Renal cortex interstitium (tissue), 11 donors: ENCODE results near the gene SLC10A7. TPM values are rescaled to one million over a fixed set of nuclear protein-coding genes. Genes with fewer than 3 reads are reported as not detected.

Source experiments
- DNase-seq, 11 donors: peaks; one replicate each; pipeline ENCODE4 v3.0.0-alpha.2; 2013; ENCODE audit warnings: low read depth in 9 of 11, low spot score in 4 of 11; ENCODE audit errors: extremely low read depth in 1 of 11
- polyA plus RNA-seq, 3 donors: library from polyadenylated mRNA; unstranded; fragments of 120-200 nt; gene quantifications; one replicate each; pipeline ENCODE4 v1.2.1, GENCODE V29; 2013; ENCODE audit not compliant: insufficient read length in 3 of 3

The SLC10A7 gene
- polyA plus RNA-seq, 3 donors = 15.2 to 17.7 (median 17.0) TPM

- DNase-seq = no peak
Measured at GRCh38 chr4:146508229-146508939, 13.4 kb downstream of the SLC10A7 start.

DNA sequence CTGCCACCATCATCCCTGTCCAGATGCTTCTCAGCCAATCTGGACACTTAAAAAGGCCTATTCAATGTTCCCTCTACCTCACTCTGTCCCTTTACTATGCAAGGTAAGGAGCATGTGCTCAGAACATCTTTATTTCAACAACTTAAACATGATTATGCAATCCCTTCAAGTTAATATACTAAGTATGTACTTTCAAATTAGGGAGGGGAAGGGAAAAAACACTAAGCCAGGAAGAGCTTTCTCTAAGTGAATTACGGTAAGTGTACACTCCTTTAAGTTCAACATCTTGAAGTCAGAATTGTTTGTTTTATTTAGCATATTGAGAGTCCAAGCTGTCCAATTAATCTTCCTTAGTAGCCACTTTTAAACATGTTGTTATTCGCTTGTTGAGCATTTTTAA, 14.1 kb downstream of the SLC10A7 start:
- DNase-seq = no peak

GRCh38 chr4:146506272-146506671, 15.5 kb downstream of the SLC10A7 start:
- DNase-seq = no peak

DNA sequence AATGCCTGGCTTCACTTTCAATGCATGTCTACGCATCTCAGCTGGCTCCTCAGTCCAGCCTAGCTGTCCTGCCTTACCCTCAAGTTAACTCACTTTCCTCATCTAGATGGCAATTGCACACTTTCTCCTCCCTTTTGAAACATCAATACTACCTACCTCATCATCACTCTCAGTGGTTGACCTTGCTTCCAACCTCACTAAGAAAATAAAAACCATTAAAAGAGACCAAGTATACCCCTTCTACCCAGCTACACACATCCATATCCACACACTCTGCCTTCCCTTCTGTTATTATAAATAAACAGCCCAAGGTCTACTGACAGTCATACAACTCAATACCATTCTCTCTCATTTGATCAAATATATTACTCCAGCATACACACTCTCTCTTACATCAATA, 21.5 kb downstream of the SLC10A7 start:
- no peak for DNase-seq

- DNase-seq = no peak
Measured at GRCh38 chr4:146498291-146498690, 23.4 kb downstream of the SLC10A7 start.

- DNase-seq = no peak
Measured at GRCh38 chr4:146495269-146495668, 26.5 kb downstream of the SLC10A7 start.

GRCh38 chr4:146494143-146494542, 27.6 kb downstream of the SLC10A7 start:
- DNase-seq = no peak

DNA sequence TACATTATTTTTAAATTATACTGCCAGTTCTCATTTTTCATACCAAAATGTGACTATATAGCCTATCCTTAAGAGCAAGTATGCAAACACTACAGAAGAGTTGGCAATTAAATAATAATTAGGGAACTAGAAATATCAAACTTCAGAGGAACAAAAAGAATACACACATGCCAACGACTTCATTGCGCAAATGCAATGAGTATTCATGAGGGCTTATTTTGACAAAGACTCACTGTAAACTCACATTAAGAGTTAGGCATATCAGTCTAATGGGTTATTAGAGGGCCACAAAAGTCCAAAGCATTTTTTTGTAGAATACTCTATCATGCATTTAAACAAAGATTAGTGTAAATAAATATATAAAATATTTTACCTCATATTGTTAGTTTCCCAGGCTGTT, 31.6 kb downstream of the SLC10A7 start:
- DNase-seq = no peak

GRCh38 chr4:146488495-146489174, 33.1 kb downstream of the SLC10A7 start:
- peak in 4 of 11 donors; percentile 1 to 18 (median 8) for DNase-seq

- no peak for DNase-seq
Measured at GRCh38 chr4:146486565-146486964, 35.2 kb downstream of the SLC10A7 start.

DNA sequence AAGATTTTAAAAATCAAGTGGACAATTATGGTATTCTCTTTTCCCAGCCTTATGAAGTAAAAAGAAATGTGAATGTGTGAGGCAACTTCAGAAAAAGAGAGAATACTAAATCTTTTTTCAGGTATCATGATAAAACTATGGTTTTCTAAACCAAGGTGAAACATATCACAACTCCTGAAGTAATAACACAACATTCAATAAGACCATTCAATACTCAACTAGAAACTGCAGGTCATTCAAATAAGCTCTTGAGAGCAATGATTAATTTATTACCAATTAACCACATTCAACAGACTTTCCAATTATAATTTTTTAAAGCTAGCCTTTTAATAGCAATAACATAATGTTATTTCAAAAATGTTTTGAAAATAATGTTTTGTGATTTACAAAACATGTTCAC, 35.8 kb downstream of the SLC10A7 start:
- DNase-seq = no peak

- no peak for DNase-seq
Measured at GRCh38 chr4:146482788-146483187, 39.0 kb downstream of the SLC10A7 start.

- no peak for DNase-seq
Measured at GRCh38 chr4:146481246-146481645, 40.5 kb downstream of the SLC10A7 start.

DNA sequence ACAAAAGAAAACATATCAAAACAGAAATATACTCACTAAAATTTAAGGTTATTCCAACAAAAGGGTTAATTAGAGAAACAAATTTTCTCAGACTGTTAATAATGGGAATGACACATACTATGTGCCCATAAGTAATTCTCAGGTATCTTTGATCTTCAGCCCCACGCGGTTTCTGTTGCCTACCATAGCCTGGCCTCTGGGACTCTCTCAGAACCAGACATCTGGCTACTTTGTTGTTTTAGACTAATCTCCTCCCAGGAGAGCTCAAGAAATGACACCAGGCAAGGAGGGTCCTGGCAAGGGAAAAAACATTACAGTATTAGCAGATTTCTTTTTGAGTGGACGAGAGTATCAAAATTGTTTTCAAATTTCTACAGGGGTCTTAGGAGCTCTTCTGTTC, 43.7 kb downstream of the SLC10A7 start:
- no peak for DNase-seq

GRCh38 chr4:146477054-146477453, 44.7 kb downstream of the SLC10A7 start:
- no peak for DNase-seq

- peak in 2 of 11 donors; percentile 1 to 8 for DNase-seq
Measured at GRCh38 chr4:146472404-146472803, 49.3 kb downstream of the SLC10A7 start.

- DNase-seq = no peak
Measured at GRCh38 chr4:146470604-146471003, 51.1 kb downstream of the SLC10A7 start.

GRCh38 chr4:146469022-146469421, 52.7 kb downstream of the SLC10A7 start:
- no peak for DNase-seq

GRCh38 chr4:146465628-146466027, 56.1 kb downstream of the SLC10A7 start:
- DNase-seq = no peak

GRCh38 chr4:146462251-146462650, 59.5 kb downstream of the SLC10A7 start:
- no peak for DNase-seq

DNA sequence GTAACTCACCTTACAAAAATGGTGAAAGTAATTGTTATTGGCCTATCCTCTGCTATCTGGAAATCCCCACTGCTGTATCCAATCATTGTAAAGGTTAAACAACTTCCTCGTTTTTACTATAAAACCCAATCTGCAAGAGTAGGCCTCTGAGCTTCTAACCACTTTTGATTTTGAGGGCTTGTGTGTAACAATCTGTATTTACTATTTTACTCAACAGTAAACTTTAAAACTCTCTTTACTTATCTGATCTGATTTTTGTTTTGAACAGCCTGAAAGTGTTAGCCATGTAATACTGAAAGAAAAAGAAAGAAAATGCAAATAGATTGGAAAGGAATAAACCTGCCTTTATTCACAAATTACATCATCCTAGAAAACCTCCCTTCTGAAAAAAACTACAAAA, 63.1 kb downstream of the SLC10A7 start:
- no peak for DNase-seq
